Measurements from ENCODE around the gene MSH5.
"Not testable (repeated sequence)": the region's sequence is repeated elsewhere in the genome, so short reads cannot be mapped to it uniquely, and the experiment has no call there.

The MSH5 gene

DNA sequence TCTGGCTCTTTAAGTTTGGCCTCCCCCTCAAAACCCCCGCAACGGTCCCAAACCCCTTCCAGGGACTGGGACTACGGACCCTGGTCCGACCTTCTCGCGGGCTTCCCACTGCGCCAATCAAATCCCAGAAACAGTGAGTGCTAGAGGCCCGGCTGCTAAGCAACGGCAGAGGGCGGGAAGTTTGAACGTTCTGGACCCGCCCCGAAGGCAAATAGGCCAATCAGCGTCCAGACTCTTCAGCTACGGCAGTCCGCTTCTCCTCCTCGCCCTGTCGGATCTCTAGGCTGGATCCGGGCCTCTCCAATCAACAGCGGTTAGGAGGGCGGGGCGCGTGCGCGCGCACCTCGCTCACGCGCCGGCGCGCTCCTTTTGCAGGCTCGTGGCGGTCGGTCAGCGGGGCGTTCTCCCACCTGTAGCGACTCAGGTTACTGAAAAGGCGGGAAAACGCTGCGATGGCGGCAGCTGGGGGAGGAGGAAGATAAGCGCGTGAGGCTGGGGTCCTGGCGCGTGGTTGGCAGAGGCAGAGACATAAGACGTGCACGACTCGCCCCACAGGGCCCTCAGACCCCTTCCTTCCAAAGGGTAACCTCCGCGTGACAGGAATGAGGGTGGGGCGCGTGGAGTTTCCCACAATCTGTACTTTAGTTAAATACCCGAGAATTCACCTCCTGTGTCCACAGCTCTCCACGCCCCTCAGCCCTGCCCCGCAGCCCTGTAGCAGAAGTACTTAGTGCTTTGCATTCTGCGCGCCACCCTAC is at the start of gene MSH5:
Gene MSH5, plus strand, starts transcription at position 367 of the 758 bp plus-strand sequence. CDS start 462 bp downstream, outside the sequence.
- DNase-seq, result peak; percentile 98

DNA sequence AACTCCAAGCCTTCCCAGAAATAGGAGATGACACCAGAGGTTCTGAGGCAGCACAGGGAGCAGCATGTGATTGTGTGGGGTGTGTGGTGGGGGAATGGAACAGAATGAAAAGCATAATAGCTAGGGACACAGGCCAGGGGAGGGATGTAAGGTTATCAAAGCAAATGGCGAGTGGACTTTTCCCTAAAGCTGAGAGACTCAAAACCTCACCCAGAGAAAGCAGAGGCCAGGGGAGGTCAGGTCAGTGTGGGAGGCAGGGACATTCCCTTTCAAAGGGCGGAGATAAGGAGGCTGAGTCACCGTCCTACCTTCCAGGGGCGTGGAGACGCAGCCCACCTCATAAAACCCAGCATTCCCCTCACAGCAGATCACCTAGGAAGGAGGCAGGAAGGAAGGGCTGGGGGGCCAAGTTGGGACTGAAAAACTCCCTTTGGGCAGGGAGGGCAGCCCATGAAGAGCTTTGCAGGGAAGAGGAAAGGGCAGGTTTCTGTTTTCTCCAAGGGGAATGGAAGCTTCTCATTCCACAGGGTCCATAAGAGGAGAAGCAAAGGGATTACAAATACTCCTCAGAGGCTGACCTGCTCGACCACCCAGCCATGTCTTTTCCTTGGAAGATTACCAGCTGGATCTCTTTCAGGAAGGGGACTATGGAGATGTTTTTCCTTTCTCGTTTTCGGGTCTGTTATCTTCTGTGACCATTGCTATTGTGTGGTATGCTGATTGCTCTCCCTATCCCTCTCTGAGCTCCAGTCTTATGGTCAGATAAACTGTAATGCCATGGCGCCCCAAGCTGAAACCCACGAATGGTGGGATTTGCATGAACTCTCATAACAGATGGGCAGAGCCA is 49.4 kb upstream of the MSH5 start:
- DNase-seq, result no peak

DNA sequence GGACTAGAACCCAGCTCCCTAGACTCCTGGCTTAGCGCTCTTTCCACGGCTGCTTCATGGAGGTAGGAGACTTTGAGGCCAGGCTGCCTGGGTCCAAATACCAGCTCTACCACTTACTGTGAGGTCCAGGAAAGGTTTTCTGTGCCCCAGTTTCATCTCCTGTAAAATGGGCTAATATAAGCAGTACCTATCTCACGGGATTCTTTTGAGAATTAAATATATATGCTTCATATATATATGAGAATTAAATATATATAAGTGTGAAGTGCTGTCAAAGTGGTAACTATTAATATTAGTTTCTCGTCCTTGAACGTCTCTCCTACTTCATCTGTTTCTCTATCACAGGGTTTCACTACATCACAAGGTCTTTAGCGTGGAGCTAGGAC is 48.7 kb upstream of the MSH5 start:
- no peak for DNase-seq

DNA sequence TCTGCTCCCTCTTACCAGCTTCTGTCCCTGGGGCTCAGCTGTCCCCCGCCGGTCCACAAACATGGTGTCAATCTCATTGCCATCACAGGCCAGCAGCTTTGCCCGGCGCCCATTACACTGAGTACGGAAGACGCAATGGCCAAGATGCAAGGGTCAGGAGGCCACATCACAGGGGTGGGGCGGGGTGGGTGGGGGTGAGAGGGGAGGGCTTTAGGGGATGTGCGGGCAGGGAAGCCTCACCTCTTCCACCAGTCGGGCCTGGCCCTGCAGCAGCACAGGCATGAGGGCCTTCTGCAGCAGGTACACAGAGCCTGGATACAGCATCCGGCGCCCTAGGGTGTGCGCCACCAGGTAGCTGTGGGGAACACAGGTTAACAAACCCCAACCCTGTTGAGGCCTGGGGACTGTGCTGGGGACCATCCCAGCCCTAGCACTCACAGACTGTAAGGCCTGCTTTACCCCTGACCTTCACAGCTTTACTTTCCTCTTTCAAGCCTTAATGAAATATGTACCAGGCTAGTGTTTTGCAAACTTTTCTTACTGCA is 48.2 kb upstream of the MSH5 start:
- no peak for DNase-seq

DNA sequence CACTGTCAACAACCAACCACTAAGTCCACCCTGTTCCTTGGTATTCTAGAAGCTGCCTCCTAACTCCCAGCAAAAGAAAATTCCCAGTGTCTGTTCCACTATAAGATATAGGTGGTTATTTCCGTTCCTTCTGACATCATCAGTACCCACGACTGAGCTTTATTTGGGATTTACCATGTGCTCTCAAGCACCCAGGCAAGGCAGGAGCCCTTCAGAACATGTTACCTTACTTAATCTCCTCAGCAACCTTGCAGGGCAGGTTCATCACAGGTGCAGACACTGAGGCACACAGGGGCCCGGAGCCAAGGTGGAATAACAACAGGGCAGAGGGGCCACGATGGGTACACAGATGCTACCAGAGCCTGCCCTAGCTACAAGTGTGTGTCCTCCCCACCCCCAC is 47.5 kb upstream of the MSH5 start:
- DNase-seq, result no peak

DNA sequence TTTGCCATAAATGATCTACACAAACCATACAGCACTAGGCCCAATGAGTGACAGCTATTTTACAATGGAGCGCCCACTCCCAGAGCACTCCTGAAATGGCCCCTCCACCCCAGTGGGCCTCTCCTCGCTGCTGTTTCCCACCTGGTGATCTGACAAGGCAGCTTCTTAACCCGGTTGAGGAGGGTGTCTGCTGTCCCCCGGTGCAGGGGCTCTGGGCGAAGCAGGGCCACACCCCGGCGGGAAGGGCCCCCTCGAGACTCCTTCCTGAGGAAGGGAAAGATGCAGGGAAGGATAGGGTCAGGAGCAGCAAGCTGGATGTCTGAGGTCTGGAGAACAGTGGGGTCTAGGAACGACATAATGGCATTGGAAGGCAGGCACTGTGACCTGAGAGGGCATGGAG is 46.9 kb upstream of the MSH5 start:
- DNase-seq, result no peak

DNA sequence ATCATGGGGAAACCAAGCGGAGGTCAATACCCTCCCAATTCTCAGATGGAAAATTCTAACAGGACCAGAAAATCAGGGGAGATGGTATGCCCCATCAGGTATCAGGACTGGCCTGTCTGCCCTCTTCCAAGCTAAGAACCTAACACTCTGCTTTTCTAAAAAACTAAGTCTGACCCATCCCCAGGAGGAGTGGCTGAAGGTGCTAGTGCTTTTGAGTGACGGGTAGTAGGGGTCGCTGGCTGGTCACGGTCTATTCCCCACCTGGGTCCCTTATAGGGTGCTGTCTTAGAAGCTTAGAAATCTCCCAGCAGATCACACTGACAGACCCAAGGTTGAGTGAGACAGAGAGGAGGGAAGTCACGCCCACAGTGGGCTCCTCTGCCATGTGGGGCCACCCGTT is 46.3 kb upstream of the MSH5 start:
- no peak for DNase-seq

DNA sequence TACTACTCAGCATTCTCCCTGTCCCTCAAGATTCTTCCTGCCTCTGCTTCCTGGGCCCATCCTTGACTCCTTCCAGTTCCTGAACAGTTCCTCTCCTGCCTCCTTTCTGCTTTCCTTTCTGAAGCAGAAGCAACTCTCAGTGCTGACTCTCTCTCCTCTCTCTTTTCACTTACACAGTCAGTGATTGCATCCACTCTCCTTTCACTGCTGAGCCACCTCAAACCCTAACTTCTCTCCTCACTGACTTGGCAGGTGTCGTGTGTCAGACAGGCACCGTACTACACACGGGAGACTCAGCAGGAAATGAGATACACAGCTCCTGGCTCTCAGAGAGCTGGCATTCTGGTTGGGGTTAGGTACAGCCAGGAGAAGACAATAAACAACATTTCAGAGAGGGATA is 42.2 kb upstream of the MSH5 start:
- no peak for DNase-seq

DNA sequence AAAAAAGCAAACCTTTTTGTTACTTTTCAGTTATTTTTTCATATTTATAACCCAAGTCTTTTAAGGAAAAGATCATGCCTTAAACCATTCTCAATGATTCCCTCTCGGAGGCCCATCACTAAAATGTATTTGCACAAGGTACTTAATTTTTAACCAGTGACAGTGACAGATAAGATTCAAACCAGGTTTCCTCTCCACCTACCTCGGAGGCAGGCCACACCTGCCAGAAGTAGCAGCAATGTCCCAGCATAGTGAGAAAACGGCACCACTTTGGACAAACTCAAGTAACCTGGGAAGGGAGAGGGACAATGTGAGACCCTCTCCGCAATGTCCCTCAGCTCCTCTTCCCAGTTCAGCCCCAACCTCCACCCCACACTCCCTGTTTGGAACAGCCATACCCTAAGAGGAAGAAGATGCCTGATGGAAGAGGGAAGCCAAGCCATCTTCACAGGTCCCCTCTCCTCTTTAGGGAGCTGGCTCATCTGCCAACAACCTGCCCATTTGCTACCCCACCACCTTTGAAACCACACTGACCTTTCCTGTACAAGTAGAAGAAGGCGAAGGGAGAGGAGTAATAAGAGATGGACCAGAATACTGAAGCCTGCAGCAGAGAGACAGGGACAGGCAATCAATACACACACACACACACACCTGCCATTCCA is 38.9 kb upstream of the MSH5 start:
- no peak for DNase-seq

DNA sequence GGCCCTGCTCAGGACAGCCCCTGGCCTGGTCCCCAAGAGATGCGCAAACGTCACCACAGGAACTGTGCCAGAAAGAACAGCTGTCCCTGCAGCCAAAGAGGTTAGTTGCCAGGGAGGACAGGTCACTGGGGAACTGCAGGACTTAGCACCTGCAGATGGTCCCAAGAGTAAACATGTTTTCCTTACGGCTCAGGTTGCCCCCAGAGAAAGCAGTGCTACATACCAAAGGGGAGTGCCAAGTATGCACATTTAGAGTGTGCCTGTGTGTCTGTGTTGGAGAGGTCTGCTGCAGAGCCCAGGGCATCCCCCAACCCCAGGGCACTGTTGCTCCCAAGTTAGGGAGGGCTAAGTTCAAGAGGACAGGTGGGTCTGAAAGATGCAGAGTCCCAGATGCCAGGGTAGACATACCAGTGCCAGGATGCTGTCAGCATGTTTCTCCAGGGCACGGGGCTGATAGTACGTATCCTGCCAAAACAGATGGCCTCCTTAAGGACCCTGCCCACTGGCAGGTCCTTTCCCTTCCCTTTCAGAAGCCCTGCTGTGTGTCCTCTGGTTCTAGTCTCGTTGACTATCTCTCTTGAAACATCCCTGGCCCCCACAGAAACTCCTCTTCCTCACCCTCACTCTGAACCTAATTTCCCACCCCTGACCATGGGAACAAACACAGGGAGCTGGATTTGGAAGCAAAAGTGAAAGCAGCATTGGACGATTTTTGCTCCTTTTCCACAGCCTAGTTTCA is 38.0 kb upstream of the MSH5 start:
- DNase-seq, result no peak

DNA sequence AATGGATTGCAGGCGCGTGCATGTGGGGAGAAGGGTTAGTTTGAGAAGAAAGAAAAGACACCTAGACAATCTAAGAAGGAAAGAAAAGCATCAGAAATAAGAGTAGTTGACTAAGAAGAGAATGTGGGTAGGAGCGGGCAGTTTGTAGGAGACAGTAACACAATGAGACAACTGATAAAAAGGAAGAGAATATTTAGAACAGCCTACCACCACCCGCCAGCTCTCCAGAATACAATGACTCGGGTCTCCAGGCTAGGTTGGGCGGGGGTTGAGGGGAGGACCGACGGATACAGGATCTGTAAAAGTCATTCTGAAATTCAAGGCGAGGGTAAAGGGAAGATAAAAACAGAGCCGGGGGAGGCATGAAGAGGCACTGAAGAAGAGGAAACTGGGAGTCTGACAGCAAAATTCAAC is 37.4 kb upstream of the MSH5 start:
- DNase-seq, result peak; percentile 63

DNA sequence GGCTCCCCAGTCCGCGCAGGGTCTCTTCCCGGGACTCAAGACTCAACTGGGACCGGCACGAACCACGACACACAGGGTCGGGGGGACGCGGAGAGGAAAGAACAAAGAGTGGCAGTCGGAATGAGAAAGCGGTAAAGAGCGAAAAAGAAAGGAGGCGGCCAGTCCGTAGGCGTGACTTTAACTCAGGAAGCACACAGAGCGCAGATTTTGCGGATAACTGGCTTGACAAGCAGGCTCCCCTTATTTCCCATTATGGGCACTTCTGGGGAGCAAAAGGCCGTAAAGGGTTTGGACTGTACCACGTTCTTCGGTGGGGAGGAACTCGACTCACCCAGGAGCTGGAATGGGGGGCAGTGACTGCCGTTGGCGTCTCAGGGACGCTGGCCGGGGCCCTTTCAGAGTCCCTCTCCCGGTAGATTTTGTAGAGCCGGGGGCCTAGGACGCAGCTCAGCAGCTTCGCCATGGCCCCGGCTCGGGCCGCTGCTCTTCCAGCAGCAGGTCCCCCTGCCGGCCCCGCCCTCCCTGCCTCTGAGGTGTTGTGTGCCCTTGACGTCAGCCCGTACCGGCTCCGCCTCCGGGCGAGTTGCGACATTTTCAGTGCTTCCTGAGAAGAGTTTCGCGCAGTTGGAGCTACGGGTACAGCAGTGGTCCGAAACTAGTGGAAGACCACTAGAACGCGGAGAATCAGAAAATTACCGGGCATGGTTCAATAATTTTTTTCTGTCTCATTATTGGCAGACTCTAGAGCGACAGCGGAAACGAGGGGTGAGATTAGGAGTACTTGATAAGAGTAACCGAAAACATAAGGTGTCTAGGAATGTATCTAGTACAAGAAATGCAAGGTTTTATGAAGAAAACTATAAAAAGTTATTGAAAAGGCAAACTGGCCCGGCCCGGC is 36.7 kb upstream of the MSH5 start, which contains the start of gene ABHD16A:
Gene ABHD16A, minus strand, starts transcription at position 506 of the 898 bp plus-strand sequence. Its CDS starts 43 bp downstream, at position 463.
- DNase-seq, result peak; percentile 96

DNA sequence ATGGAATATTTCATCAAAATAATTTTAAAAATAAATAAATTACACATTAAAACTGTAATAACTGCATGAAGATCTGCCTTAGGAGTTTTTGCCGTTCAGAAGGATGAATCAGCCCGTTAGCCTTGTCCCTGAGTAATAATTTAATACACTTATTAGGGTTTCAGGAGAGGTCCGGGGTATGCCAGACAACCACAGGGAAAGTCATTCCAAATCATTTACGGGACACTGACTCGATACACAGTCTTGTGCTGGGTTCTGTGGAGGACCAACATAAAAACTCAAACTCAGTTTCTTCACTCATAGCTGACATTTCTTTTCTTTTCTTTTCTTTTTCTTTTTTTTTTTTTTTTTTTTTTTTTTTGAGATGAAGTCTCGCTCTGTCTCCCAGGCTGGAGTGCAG is 33.9 kb upstream of the MSH5 start:
- DNase-seq, result no peak

DNA sequence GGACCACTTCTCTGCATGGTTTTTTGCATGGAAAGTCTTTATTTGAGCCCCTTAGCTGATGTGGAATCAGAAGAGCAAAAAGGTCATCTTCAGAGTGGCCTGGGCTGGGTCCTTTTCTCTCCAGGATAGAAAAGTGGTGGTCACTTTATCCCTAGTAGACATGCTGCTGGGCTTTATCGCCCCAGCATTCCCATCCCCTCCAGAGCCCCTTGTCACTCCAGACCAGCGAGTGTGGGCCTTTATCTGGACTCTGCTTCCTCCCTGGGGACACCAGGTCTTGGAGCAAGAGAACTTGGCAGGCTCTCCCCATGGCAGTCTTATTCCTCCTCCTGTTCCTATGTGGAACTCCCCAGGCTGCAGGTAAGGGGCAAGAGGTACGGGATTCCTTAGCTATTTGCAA is 33.2 kb upstream of the MSH5 start, which contains the start of gene LY6G6F:
Gene LY6G6F, plus strand, starts transcription at position 268 of the 400 bp plus-strand sequence. Its CDS starts 41 bp downstream, at position 309.
- no peak for DNase-seq

DNA sequence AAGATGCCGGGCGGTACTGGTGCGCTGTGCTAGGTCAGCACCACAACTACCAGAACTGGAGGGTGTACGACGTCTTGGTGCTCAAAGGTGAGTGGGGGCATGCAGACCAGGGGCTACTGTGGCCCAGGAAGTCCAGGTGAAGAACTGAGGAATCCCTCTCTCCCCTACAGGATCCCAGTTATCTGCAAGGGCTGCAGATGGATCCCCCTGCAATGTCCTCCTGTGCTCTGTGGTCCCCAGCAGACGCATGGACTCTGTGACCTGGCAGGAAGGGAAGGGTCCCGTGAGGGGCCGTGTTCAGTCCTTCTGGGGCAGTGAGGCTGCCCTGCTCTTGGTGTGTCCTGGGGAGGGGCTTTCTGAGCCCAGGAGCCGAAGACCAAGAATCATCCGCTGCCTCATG is 32.1 kb upstream of the MSH5 start:
- no peak for DNase-seq

DNA sequence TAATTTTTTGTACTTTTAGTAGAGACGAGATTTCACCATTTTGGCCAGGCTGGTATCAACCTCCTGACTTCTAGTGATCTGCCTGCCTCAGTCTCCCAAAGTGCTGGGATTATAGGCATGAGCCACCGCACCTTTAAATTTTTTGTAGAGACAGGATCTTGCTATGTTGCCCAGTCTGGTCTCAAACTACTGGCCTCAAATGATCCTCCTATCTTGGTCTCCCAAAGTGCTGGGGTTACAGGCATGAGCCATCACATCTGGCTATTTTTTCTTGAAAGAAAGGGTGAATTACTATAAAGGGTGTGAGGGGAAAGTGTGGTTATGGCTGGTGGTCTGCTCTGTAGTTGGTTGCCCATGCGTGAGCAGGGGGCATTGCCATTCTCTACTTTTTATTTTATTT is 31.6 kb upstream of the MSH5 start:
- no peak for DNase-seq

DNA sequence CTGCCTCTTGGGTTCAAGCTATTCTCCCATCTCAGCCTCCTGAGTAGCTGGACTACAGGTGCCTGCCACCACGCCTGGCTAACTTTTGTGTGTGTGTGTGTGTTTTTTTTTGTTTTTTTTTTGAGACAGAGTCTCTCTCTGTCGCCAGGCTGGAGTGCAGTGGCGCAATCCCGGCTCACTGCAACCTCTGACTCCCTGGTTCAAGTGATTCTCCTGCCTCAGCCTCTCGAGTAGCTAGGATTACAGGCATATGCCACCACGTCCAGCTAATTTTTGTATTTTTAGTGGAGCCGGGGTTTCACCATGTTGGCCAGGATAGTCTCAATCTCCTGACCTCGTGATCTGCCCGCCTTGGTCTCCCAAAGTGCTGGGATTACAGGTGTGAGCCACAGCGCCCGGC is 30.6 kb upstream of the MSH5 start:
- not testable (repeated sequence) for DNase-seq

DNA sequence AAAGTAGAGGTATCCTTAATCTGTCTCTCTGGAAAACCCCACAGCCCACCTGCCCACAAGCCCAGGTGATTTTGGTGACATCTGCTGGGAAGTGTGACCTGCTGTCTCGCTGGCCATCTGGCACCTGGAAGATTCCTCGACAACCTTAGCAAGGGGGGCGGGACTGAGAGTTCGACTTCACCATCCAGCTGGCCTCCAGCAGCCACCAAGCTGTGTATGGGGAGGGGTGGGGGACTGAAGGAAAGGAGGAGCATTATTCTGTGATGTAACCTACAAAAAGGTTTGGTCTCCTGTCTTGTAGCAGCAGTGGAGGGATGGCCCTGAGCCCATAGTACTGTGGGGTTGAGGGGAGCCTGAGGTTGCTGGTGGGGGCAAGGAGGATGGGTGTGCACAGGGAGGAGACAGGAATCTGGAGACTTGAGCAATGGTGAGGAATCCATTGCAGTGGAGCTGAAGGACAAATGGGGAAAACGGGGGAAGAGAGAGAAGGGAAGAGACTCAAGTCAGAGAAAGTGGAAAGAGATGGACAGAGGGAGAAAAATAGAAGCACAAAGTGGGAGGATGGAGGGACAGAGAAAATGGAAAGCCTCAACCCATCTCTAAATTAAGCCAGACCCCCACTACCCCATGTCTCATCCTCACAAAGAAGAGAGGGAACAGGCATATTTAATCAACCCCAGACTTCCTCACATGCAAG is 29.1 kb upstream of the MSH5 start:
- no peak for DNase-seq

DNA sequence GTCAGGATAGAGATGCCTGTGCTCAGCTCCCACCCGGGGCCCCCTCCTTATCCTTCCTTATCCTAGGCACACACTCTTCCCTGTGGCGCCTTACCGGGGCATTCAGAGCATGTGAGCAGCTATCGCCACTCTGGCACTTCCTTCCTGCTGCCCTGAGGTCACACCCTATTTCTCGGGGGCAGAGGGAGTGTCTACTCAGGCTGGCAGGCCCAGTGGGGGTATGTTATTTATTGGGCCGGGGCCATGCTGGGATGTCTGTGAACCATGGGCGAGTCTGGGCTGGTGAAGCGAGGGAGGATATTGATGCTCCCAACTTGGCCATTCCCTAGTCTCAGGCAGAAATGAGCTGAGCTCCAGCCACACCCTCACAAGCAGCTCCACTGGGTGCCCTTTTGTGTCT is 28.6 kb upstream of the MSH5 start:
- no peak for DNase-seq

DNA sequence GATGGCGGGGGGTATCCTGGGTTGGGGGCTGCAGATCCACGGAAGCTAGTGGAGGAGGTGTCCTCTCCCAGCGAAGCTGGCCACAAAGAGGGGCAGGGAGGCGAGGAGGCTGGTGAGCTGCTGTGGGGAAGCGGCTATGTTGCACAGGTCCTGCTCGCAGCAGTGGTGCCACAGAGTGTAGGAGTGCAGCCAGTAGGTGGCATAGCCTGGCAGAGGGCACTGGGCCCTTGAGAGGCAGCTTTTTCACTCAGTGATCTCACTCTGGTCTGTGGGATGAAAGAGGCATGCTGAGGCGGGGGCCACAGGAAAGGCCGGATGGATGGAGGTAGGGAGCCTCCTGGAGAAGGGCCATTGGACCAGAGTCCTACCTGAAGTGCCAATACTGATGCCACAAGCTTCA is 27.5 kb upstream of the MSH5 start:
- DNase-seq, result no peak

DNA sequence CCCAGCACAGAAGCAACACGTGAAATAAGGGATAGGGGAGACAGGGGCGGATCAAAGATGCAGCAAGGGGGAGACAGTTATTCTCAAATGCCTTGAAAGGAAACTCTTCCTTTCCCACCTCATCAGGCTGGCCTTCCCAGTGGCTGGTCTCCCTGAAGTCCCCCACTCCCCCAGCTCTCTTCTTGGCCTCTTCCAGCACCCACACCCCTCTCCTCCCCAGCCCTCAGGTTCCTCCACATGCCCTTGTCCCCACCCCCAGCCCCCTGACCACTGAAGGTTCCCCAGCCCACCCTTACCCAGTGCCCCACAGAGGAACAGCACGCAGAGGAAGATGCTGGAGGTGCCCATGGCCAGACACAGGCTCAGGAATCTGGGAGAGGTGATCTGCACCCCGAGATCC is 26.3 kb upstream of the MSH5 start:
- DNase-seq, result no peak

Measured in activated CD8-positive, alpha-beta memory T cell treated with anti-CD3 and anti-CD28 coated beads, Interleukin-2, amount 50 U/mL, for 48 hours (primary cell).